KG1 (cell line): ENCODE data around the gene PUS7.
"Not testable (repeated sequence)": the region's sequence is repeated elsewhere in the genome, so short reads cannot be mapped to it uniquely, and the experiment has no call there.

ENCODE experiments used
- DNase-seq: peaks from one replicate; lab custom pipeline; 2025; lab: John Stamatoyannopoulos, UW

The PUS7 gene

GRCh38 chr7:105497016-105497415 lies 25.1 kb downstream of the PUS7 start:
- no peak for DNase-seq

DNA sequence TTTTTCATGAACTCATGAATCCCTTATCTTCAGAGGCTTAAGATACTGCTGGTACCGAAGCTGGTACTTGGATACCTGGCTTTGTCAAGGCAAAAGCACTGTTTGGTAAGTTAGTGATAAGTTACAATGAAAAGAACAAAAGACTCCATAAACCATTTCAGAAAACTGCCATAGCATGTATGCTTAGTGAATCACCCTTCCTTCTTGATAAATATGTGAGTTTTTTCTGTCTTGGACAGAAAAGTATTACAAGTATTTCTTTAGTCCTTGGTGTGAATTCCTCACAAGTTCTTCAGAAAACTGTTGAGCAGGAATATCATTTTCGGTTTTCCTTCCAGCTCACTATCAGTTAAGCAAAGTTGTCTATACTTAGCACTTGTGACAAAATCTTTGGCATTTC lies 25.6 kb downstream of the PUS7 start:
- DNase-seq: no peak

GRCh38 chr7:105493923-105494315 lies 28.2 kb downstream of the PUS7 start:
- DNase-seq: no peak

DNA sequence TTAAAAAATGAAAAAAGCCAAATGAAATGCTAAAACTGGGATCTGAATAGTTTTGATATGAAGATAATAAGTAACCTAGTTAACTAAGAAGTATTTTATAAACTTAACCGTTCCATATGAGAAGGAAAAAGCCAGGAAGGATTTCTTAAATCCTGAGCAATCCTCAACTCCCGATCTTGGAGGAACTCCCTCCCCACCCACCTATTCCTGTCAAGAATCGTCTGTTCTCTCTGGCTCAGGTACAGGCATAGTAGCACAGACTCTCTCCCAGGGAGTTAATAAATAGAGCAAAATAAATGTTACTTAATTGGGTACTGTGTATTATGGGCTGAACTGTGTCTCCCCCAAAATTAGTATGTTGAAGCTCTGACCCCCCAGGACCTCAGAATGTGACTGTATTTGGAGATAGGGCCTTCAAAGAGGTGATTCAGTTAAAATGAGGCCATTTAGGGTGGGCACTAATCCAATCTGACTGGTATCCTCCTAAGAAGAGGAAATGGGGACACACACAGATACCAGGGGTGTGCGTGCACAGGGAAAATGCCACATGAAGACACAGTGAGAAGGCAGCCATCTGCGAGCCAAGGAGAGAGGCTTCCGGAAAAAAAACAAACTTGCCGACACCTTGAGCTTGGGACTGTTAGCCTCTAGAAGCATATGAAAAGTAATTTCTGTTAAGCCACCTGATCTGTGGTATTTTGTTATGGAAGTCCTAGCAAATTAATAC lies 28.7 kb downstream of the PUS7 start:
- DNase-seq: no peak

GRCh38 chr7:105489409-105489808 lies 32.7 kb downstream of the PUS7 start:
- DNase-seq: no peak

GRCh38 chr7:105487579-105488571 lies 34.2 kb downstream of the PUS7 start:
- DNase-seq: no peak

GRCh38 chr7:105480931-105481330 lies 41.1 kb downstream of the PUS7 start:
- DNase-seq: no peak

DNA sequence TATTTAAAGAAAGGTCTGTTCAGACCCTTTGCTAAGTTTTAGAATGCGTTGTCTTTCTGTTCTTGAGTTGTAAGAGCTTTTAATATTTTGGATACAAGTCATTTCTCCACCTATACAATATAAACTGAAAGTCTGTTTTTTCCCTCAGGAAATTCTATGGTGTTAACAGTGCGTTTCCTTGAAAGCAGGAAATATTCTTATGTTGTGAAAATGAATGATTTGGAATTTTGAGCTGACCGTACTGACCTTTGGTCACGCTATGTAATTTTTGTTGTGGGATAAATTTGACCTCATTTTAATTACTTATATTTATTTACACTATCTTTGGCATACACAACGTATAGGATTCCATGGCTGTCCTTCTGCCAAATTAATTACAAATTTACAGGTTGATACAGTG lies 43.5 kb downstream of the PUS7 start:
- no peak for DNase-seq

DNA sequence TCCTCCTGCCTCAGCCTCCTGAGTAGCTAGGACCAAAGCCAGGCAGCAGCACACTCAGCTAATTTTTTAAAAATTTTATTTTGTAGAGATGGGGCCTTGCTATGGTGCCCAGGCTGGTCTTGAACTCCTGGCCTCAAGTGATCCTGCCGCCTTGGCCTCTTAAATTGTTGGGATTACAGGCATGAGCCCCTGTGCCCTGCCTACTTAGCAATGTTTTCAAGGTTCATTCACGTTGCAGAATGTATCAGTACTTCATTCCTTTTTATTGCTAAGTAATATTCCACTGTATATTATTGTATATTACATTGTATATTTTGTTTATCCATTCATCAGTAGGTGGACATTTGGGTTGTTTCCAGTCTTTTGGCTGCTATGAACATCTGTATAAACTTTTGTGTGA lies 44.2 kb downstream of the PUS7 start:
- DNase-seq: no peak

- no peak for DNase-seq
These were observed 48.0 kb downstream of the PUS7 start for GRCh38 chr7:105474045-105474444.

DNA sequence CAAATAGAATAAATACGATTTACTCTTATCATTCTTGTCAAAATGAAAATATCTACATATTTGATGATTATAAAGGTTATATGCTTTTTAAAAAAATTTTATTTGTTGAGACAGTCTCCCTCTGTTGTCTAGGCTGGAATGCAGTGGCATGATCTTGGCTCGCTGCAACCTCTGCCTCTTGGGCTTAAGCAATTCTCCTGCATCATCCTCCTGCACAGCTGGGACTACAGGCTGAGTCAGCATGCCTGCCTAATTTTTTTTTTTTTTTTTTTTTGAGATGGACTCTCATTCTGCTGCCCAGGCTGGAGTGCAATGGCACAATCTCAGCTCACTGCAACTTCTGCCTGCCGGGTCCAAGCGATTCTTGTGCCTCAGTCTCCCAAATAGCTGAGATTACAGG lies 48.9 kb downstream of the PUS7 start:
- DNase-seq: no peak

DNA sequence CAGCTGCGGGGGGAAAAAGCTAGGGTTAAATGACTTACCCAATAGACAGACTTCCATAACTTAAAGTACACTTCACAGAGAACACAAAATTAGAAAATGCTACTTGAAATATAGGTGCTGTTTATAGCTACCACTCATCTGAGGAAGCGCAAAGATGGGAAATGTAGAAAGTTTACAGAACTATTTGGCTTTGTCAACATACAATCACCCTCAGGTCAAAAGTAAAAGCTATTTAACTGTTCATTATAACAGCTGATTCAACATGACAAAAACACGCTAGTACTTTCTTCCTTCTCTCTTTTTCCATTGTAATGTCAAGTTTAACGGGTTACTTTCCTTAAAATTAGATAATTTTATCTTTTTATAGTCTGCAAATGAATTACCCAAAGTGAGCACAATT lies 51.2 kb downstream of the PUS7 start:
- DNase-seq: no peak

GRCh38 chr7:105470090-105470489 lies 52.0 kb downstream of the PUS7 start:
- DNase-seq: no peak

DNA sequence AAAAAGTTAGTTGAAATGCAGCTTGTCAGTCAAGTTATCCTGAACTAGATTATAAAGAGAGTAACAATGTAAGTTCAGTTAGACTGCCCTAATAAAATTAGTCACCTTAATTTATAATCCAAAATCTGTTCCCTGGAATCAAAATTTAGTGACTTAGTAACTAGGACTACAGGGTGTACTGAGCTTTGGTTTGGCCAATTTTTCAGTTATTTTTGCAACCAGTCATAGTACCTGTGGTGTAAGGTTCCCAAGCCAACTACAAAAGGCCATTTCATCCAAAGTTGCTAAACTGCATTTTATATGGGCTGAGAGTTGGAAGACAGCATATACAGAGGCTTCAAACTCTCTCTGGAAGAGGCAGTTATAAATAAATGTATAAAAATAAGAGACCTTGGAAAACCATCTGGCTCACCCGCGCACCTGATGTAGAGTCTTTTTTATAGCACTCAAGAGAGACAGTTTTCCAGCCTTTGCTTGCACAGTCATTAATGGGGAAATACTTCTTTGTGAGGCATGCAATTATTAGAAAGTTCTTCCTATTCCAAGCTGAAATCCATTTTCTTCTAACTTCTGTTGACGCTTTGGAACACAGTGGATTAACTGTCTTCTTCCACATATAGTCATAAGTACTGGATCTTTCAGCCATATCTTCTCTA lies 59.2 kb downstream of the PUS7 start:
- DNase-seq: no peak

DNA sequence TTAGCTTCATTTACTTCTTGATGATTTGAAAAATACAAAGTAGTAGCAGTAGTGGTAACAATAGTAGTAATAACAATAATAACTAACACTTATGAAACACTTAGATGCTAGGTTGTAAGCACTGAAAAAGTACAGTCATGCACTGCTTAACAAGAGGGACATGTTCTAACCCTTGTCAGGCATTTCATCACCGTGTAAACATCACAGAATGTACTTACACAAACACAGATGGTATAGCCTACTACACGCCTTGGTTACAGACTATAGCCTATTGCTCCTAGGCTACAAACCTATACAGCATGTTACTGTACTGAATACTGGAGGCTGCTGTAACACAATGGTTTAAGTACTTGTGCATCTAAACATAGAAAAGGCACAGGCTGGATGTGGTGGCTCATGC lies 60.6 kb downstream of the PUS7 start:
- no peak for DNase-seq

DNA sequence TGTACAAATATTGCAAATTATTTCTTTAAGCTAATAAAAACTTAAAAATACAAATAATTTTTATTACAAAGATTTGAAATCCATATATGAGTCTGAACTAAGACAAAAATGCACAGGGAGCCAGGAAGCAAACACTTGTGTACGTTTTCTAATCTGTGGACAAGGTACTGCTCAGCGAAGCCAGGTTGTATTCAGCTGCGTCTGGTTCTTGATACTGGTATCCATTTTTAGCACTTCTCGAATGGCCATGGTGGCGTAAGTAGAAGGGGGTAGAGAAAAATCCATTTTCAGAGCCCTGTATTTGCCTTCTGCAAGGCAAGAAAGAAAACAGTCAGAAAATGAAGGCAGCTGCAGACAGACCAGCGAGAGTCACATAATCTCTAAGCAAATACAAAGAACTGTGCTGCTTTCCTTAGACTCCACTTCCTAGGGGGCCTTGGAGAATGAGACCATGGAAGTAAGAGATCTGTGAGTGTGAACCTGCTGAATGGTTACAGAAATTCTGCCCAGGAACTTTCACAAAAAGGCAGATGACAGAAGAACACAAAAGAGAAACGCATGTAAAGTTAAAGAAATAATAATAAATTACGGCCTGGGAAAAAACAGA lies 64.3 kb downstream of the PUS7 start:
- no peak for DNase-seq

- no peak for DNase-seq
These were observed 67.2 kb downstream of the PUS7 start for GRCh38 chr7:105454921-105455320.

DNA sequence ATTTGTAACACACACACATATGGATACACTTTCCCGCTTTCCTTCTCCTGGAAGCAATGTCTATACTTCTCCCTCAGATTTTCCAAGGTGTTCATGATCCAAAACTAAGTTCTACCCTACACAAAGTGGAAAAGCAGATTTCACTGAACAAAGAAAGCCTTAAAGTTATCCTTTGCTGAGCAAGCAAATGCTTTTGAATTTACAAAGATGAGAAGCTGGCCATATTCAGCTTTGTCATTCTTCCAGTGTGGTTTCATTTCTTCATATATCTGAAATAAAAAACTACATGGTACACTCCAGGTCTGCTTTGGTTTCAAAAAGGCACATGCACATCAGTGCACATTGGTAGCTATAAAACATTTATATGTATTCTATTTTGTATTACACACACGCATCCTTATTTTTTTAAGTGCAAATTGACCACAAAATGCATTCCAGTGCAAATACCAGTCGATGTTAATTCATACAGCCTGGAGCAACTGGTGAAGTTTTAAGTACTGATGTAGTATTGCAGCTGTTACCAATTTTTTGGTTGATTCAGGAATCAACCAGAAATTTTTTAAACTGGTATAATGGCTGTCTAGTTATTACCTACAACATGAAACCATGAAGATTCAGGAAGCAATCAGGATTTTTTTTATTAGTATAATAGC lies 67.8 kb downstream of the PUS7 start:
- no peak for DNase-seq

- no peak for DNase-seq
These were observed 70.0 kb downstream of the PUS7 start for GRCh38 chr7:105452085-105452484.

GRCh38 chr7:105450870-105451269 lies 71.2 kb downstream of the PUS7 start:
- DNase-seq: not testable (repeated sequence)

- DNase-seq: no peak
These were observed 71.8 kb downstream of the PUS7 start for GRCh38 chr7:105450177-105450861.
